ENCODE results near the gene TACR2. TPM values are rescaled to one million over a fixed set of nuclear protein-coding genes. Genes with fewer than 3 reads are reported as not detected.

TACR2 gene
- polyA plus RNA-seq, 1 experiment = not detected

DNA sequence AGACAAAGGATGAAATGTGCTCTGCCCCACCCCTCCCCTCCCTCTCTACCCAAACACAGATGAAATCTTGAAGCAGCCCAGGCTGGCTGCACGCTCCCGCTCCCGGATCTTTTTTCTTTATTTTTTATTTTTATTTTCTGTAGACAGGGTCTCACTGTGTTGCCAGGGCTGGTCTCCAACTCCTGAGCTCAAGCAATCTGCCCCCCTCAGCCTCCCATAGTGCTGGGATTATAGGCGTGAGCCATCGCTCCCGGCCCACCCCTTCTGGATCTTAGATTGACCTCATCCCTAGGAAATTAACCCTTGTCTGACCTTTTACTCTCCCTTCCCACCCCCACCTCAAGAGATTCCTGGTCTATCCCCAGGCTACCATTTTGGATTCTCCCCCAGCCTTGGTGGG is 14.3 kb downstream of the TACR2 start:
- no peaks in the 10 kb centered on the region; the same call in 1 of the 2 replicates for H3K9me3 ChIP-seq (ENCODE audit: control insufficient read depth, insufficient read depth, low read length)
- H3K27me3 ChIP-seq (ENCODE audit: control insufficient read depth, insufficient read depth, low read length) = no peaks in the 10 kb centered on the region
- ChIA-PET POLR2A (no interaction called here), CTCF (interaction anchor here (0.5 to 2.0 kb wide), 2 partner anchors 10 to 276 kb away, joined by 4 to 12 read pairs; no protein-coding TSS in a partner anchor)
- H3K27ac ChIP-seq (ENCODE audit: low read depth, low read length) = no peak overlapping the region
- DNase-seq (ENCODE audit: low read depth, low spot score) = no peak
- no peak overlapping the region for H3K4me3 ChIP-seq (ENCODE audit: low read depth, low read length)
- TF ChIP-seq, protein P1, sequence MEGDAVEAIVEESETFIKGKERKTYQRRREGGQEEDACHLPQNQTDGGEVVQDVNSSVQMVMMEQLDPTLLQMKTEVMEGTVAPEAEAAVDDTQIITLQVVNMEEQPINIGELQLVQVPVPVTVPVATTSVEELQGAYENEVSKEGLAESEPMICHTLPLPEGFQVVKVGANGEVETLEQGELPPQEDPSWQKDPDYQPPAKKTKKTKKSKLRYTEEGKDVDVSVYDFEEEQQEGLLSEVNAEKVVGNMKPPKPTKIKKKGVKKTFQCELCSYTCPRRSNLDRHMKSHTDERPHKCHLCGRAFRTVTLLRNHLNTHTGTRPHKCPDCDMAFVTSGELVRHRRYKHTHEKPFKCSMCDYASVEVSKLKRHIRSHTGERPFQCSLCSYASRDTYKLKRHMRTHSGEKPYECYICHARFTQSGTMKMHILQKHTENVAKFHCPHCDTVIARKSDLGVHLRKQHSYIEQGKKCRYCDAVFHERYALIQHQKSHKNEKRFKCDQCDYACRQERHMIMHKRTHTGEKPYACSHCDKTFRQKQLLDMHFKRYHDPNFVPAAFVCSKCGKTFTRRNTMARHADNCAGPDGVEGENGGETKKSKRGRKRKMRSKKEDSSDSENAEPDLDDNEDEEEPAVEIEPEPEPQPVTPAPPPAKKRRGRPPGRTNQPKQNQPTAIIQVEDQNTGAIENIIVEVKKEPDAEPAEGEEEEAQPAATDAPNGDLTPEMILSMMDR (IDR thresholded peaks at IDR 0.05; ENCODE audit: low read depth, low read length) = no peak

DNA sequence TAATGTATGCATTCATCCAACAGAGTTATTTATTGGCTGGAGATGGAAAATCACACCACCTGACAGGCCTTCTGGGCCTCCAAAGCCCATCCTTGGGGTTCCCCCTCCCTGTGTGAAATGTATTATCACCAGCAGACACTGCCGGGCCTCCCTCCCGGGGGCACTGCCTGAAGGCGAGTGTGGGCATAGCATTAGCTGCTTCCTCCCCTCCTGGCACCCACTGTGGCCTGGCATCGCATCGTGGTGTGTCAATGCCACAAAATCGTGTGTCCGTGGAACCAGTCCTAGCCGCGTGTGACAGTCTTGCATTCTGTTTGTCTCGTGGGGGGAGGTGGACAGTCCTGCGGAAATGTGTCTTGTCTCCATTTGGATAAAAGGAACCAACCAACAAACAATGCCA is 15.3 kb downstream of the TACR2 start:
- no peaks in the 10 kb centered on the region; the same call in 1 of the 2 replicates for H3K9me3 ChIP-seq (ENCODE audit: control insufficient read depth, insufficient read depth, low read length)
- CTCF ChIA-PET = interaction anchor here (0.6 kb wide), 1 partner anchor 210 kb away, joined by 6 read pairs; no protein-coding TSS in a partner anchor
- POLR2A ChIA-PET = no interaction called here
- no peak overlapping the region for H3K27ac ChIP-seq (ENCODE audit: low read depth, low read length)
- DNase-seq (ENCODE audit: low read depth, low spot score) = no peak
- no peak overlapping the region for H3K4me3 ChIP-seq (ENCODE audit: low read depth, low read length)
- no peaks in the 10 kb centered on the region for H3K27me3 ChIP-seq (ENCODE audit: control insufficient read depth, insufficient read depth, low read length)
- TF ChIP-seq, protein P1 (IDR thresholded peaks at IDR 0.05; ENCODE audit: low read depth, low read length) = no peak

DNA sequence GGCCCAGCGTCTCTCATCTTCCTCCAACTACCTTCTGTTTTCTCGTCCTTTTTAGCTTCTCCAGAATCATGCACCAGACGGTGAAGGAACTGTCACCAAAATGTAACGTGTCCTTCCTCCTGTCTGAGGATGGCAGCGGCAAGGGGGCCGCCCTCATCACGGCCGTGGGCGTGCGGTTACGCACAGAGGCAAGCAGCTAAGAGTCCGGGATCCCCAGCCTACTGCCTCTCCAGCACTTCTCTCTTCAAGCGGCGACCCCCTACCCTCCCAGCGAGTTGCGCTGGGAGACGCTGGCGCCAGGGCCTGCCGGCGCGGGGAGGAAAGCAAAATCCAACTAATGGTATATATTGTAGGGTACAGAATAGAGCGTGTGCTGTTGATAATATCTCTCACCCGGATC is 15.8 kb downstream of the TACR2 start:
- no peaks in the 10 kb centered on the region; the same call in 1 of the 2 replicates for H3K9me3 ChIP-seq (ENCODE audit: control insufficient read depth, insufficient read depth, low read length)
- H3K27ac ChIP-seq (ENCODE audit: low read depth, low read length) = no peak overlapping the region
- H3K4me3 ChIP-seq (ENCODE audit: low read depth, low read length) = no peak overlapping the region
- no peaks in the 10 kb centered on the region for H3K27me3 ChIP-seq (ENCODE audit: control insufficient read depth, insufficient read depth, low read length)
- POLR2A ChIA-PET = no interaction called here
- no peak for DNase-seq (ENCODE audit: low read depth, low spot score)
- CTCF ChIA-PET = interaction anchor here (0.6 to 1.0 kb wide), 2 partner anchors 7 to 210 kb away, joined by 4 to 6 read pairs; no protein-coding TSS in a partner anchor
- TF ChIP-seq, protein P1 (IDR thresholded peaks at IDR 0.05; ENCODE audit: low read depth, low read length) = no peak

DNA sequence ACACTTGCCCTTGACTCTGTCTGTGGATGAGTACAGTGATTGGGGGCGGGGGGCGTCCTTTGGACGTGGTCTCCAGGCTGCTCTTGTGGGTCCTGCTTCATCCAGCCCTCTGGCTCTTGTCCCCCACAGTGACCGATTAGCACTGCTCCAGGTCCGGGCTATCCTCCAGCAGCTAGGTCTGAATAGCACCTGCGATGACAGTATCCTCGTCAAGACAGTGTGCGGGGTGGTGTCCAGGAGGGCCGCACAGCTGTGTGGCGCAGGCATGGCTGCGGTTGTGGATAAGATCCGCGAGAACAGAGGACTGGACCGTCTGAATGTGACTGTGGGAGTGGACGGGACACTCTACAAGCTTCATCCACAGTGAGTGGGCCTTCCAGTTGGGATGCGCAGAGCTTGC is 18.3 kb downstream of the TACR2 start:
- no peaks in the 10 kb centered on the region for H3K9me3 ChIP-seq (ENCODE audit: control insufficient read depth, insufficient read depth, low read length)
- no peak overlapping the region for H3K4me3 ChIP-seq (ENCODE audit: low read depth, low read length)
- no peaks in the 10 kb centered on the region for H3K27me3 ChIP-seq (ENCODE audit: control insufficient read depth, insufficient read depth, low read length)
- CTCF ChIA-PET = interaction anchor here (2.5 kb wide), 1 partner anchor 9 kb away, joined by 11 read pairs; no protein-coding TSS in a partner anchor
- POLR2A ChIA-PET = interaction anchor here (0.5 kb wide), 1 partner anchor 311 kb away, joined by 3 read pairs; no protein-coding TSS in a partner anchor
- no peak for DNase-seq (ENCODE audit: low read depth, low spot score)
- peak overlapping the region; percentile 21 for H3K27ac ChIP-seq (ENCODE audit: low read depth, low read length)
- TF ChIP-seq, protein P1 (IDR thresholded peaks at IDR 0.05; ENCODE audit: low read depth, low read length) = no peak

DNA sequence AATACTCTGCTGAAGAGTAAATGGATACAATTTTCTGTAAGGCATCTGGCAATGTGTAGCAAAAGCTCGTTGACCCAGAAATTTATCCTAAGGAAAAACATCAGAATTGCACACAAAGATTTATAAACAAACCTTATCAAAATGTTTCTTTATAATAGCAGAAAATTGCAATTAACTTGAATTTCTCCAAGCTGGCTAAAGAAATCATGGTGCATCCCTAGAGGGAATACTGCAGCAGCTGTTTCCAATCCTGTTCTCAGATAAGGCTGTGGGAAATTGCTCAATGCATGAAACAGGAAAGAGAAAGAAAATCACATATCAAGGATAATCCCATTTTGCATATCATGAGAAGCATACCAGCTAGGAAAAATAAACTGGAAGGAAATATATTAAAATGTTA is 18.7 kb downstream of the TACR2 start:
- CTCF ChIA-PET = interaction anchor here (2.5 kb wide), 1 partner anchor 10 kb away, joined by 11 read pairs; no protein-coding TSS in a partner anchor
- H3K4me3 ChIP-seq (ENCODE audit: low read depth, low read length) = no peak overlapping the region
- DNase-seq (ENCODE audit: low read depth, low spot score) = no peak
- H3K27me3 ChIP-seq (ENCODE audit: control insufficient read depth, insufficient read depth, low read length) = no peaks in the 10 kb centered on the region
- TF ChIP-seq, protein P1 (IDR thresholded peaks at IDR 0.05; ENCODE audit: low read depth, low read length) = no peak
- H3K9me3 ChIP-seq (ENCODE audit: control insufficient read depth, insufficient read depth, low read length) = no peaks in the 10 kb centered on the region
- POLR2A ChIA-PET = interaction anchor here (0.5 kb wide), 1 partner anchor 310 kb away, joined by 3 read pairs; no protein-coding TSS in a partner anchor
- H3K27ac ChIP-seq (ENCODE audit: low read depth, low read length) = no peak overlapping the region
